GM12878 (cell line): Measurements from ENCODE around the gene SESN3. TPM values are rescaled to one million over a fixed set of nuclear protein-coding genes. Genes with fewer than 3 reads are reported as not detected.

Source experiments
- ETV6 ChIP-seq, 2 experiments: fragments of 450-650 bp in 1 of 2; IDR thresholded peaks in 1 of 2; conservative IDR thresholded peaks in 1 of 2; 2 replicates each; pipeline ENCODE4 v1.6.1; 2014; ENCODE audit warnings: antibody characterized with exemption in 1 of 2, borderline replicate concordance in 1 of 2, low read depth in 1 of 2, mild to moderate bottlenecking in 1 of 2, moderate library complexity in 1 of 2
- HCFC1 ChIP-seq: fragments of 150-350 bp; IDR thresholded peaks from 2 replicates; pipeline ENCODE4 v1.6.1; 2014; ENCODE audit warnings: low read length
- IKZF1 ChIP-seq: fragments of 450-650 bp; conservative IDR thresholded peaks from 2 replicates; pipeline ENCODE4 v1.6.1; 2017; ENCODE audit warnings: antibody characterized with exemption, mild to moderate bottlenecking
- JUNB ChIP-seq: IDR thresholded peaks from 2 replicates; pipeline ENCODE4 v1.6.1; 2016; ENCODE audit warnings: antibody characterized with exemption, mild to moderate bottlenecking
- SPI1 ChIP-seq: IDR thresholded peaks from 2 replicates; pipeline ENCODE4 v1.6.1; 2011; ENCODE audit warnings: low read depth, mild to moderate bottlenecking, low read length, moderate library complexity, borderline replicate concordance; ENCODE audit not compliant: insufficient read depth
- ZSCAN29 ChIP-seq: fragments of 450-650 bp; IDR thresholded peaks from 2 replicates; pipeline ENCODE4 v1.6.1; 2017; ENCODE audit warnings: mild to moderate bottlenecking, moderate library complexity
- polyA plus RNA-seq, 11 experiments: library from polyadenylated mRNA; depleted of rRNA in 4 of 11; unstranded in 6 of 11; stranded (reverse) in 5 of 11; fragments of >200 nt; fragmentation: Nextera tagmentation in 4 of 11; fragmentation: Illumina TruSeq in 1 of 11; extraction: Ambion mirVana in 4 of 11; extraction: Trizol in 1 of 11; gene quantifications; 1 replicate in 1 of 11; 2 replicates in 10 of 11; pipeline versions ENCODE4 v1.2.1 to v1.2.3, GENCODE V29; 2011 to 2016; ENCODE audit warnings: inconsistent platforms in 2 of 11, missing spikeins in 2 of 11, low read depth in 1 of 11
- total RNA-seq, 4 experiments: library from RNA; depleted of rRNA in 3 of 4; stranded (reverse); fragments of >200 nt in 3 of 4; fragmentation: Illumina TruSeq in 1 of 4; extraction: Trizol in 1 of 4; gene quantifications; 2 replicates each; pipeline versions ENCODE4 v1.2.1 to v1.2.3, GENCODE V29; 2013 to 2021
- TF ChIP-seq, protein P1 (sequence below): fragments of 450-650 bp; IDR thresholded peaks from 2 replicates; pipeline ENCODE4 v1.6.1; 2017; ENCODE audit warnings: mild to moderate bottlenecking, moderate library complexity
- TF ChIP-seq, protein P2 (sequence below): fragments of 150-350 bp; IDR thresholded peaks from 2 replicates; pipeline ENCODE4 v1.6.1; 2014; ENCODE audit warnings: mild to moderate bottlenecking, low read depth, low read length

Gene SESN3
- total and polyA plus RNA-seq, 10 of the 15 experiments (the other 5 are each of a cell fraction or from before 2014, with no cell fraction given): 0.64 to 6.7 (median 3.0) TPM

DNA sequence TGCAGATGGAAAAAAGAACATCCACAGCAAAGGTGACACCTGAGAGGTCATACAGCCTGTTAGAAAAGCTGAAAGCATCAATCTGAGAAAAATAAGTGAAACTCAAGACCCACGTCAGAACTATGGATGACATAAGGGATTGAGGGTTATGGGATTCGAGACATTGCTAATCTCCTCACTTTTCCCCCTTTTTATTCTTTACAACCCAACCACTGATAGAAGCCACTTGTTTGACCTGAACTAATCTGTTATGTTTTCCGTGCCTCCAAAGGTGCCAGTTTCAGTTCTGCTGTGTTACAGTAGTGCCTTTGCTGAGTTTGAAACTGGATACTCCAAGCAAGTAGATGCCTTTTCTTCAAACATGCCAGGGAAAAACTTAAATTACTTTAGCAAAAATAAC is 16.9 kb upstream of the SESN3 start (continued):
- TF ChIP-seq, protein P1, sequence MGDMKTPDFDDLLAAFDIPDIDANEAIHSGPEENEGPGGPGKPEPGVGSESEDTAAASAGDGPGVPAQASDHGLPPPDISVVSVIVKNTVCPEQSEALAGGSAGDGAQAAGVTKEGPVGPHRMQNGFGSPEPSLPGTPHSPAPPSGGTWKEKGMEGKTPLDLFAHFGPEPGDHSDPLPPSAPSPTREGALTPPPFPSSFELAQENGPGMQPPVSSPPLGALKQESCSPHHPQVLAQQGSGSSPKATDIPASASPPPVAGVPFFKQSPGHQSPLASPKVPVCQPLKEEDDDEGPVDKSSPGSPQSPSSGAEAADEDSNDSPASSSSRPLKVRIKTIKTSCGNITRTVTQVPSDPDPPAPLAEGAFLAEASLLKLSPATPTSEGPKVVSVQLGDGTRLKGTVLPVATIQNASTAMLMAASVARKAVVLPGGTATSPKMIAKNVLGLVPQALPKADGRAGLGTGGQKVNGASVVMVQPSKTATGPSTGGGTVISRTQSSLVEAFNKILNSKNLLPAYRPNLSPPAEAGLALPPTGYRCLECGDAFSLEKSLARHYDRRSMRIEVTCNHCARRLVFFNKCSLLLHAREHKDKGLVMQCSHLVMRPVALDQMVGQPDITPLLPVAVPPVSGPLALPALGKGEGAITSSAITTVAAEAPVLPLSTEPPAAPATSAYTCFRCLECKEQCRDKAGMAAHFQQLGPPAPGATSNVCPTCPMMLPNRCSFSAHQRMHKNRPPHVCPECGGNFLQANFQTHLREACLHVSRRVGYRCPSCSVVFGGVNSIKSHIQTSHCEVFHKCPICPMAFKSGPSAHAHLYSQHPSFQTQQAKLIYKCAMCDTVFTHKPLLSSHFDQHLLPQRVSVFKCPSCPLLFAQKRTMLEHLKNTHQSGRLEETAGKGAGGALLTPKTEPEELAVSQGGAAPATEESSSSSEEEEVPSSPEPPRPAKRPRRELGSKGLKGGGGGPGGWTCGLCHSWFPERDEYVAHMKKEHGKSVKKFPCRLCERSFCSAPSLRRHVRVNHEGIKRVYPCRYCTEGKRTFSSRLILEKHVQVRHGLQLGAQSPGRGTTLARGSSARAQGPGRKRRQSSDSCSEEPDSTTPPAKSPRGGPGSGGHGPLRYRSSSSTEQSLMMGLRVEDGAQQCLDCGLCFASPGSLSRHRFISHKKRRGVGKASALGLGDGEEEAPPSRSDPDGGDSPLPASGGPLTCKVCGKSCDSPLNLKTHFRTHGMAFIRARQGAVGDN: no peak
- TF ChIP-seq HCFC1 (no peak), SPI1 (peak; percentile 77), JUNB (peak; percentile 28; the same call in 1 of the 2 replicates), ETV6 (conservative IDR thresholded peaks at IDR 0.05 in 1 of 2, IDR thresholded peaks at IDR 0.05 in 1 of 2; ENCODE audit: borderline replicate concordance in 1 of 2, low read depth in 1 of 2) (0 out of 4 replicates have a peak, but pooled peaks of 1 of the 2 experiments have one; percentile 25), ZSCAN29 (no peak), IKZF1 (peak; percentile 69; the same call in 1 of the 2 replicates)
- TF ChIP-seq, protein P2, sequence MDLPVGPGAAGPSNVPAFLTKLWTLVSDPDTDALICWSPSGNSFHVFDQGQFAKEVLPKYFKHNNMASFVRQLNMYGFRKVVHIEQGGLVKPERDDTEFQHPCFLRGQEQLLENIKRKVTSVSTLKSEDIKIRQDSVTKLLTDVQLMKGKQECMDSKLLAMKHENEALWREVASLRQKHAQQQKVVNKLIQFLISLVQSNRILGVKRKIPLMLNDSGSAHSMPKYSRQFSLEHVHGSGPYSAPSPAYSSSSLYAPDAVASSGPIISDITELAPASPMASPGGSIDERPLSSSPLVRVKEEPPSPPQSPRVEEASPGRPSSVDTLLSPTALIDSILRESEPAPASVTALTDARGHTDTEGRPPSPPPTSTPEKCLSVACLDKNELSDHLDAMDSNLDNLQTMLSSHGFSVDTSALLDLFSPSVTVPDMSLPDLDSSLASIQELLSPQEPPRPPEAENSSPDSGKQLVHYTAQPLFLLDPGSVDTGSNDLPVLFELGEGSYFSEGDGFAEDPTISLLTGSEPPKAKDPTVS: no peak
